Stimulated activated CD4-positive, alpha-beta T cell treated with anti-CD3 and anti-CD28 coated beads, Interleukin-15, amount 100 ng/mL, for 48 hours (primary cell): ENCODE measurements around the gene GTF3C5.
"Not testable (repeated sequence)": the region's sequence is repeated elsewhere in the genome, so short reads cannot be mapped to it uniquely, and the experiment has no call there.

ENCODE experiments used
- DNase-seq, 2 donors: peaks; one replicate each; pipeline ENCODE4 v3.0.0-alpha.2; 2020; ENCODE audit warnings: low read depth in 2 of 2

The GTF3C5 gene

DNA sequence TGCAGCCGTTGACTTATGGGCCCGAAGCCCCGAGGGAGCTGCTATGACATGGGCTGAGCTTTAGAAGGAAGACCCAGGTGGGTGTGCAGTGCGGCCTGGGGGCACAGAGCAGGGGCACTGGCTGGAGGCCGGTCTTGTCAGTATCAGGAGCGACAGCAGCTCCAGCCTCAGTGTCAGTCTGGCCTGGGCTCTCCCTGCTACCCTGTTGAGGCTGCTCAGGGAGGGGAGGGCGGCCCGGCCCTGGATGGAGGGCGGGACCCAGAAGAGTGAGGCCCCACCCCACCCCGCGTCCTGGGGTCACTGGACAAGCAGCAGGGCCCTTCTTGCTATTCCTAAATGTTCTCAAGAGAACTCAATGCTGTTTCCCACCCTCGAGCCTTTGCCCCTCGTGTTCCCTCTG is 34.3 kb upstream of the GTF3C5 start:
- no peak for DNase-seq

DNA sequence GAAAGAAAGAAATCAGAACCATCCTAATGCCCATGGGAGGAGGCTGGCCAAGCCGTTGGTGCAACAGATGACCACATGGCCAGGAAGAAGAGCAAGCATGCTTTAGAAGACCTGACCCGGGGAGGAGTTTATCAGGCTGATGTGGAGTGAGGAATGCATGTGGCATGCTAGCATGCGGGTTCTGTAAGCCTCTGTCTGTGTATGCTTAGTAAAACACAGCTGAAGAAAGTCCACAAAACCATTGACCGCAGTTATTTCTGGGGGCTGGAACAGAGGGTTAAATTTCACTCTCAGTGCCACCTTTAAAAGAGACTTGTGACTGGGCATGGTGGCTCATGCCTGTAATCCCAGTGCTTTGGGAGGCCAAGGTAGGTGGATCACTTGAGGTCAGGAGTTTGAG is 33.2 kb upstream of the GTF3C5 start:
- DNase-seq, result no peak

DNA sequence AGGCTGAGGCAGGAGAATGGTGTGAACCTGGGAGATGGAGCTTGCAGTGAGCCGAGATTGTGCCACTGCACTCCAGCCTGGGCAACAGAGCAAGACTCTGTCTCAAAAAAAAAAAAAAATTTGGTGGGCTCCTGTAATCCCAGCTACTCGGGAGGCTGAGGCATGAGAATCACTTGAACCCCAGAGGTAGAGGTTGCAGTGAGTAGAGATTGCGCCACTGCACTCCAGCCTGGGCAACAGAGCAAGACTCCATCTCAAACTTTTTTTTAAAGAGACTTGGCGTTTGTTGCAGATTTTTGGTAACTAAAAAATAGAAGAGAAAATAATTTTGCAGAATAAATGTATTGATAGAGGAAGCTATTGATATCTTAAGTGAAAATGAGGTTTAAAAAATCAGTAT is 32.6 kb upstream of the GTF3C5 start:
- DNase-seq, result not testable (repeated sequence)

DNA sequence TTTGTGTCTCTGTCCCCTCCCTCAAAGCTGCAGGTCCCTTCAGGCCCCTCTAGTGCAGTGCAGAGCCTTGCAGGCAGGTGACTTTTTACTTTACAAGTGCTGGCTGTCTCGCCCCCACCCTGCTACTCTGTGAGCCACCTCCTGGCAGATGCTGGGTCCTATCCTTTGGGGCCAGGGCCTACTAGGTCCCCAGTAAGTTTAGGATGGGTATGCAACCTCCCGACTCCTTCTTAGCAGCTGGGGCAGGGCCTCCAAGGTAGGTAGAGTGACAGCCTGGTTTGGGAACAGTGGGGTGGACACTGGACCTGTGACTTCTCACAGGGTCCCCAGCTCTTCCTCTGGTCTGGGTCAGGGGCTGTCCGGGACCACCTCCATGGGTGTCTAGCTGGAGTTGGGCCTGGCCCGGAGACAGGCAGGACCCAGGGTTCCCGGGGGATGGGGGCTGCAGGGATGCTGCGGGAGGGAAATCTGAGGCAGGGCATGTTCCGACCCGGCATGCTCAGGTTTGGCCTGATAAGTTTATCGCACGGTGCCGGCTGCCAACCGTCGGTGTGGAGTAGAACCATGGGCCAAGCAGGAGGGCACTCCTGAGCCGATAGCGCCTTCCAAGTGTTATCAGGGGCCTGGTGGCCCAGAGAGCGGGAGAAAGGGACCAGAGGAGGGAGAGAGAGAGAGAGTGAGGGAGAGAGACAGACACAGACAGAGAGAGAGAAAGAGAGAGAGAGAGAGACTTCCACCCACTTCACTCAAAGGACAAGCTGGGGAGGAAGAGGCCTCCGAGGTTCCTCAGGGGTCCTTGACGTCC is 31.8 kb upstream of the GTF3C5 start:
- DNase-seq, result no peak

DNA sequence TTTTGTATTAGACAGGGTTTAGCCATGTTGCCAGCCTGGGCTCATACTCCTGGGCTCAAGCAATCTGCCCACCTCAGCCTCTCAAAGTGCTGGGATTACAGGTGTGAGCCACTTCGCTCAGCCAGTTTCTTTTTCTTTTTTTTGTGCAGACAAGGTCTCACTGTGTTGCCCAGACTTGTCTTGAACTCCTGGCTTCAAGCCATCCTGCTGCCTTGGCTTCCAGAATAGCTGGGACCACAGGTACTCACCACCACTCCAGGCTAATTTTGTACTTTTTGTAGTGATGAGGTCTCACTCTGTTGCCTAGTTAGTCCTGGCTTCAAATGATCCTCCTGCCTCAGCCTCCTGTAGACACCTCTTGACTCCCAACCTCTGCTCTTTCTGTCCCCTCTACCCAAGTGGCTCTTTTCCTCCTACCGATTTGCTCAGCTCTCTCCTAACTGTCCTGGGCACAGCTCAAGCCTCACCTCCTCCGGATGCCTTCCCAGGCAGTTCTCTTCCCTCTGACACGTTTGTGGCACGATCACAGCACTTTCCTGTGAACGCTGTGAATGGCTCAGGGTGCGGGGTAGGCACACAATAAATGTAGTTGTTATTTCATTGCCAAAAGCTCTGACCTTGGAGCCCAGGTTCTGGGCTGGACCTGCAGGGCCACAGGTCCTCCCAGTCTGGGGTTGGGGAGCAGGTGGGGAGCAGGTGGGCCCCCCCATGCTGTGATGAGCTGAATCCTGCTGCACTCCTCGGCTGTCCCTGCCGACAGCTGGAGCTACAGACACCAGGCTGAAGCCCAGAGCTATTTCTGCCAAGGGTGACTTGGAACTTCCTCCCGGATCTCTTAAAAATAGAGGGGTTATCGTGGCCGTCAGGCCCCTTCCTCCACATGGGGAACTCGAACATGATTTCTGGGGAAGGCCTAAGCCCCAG is 28.4 kb upstream of the GTF3C5 start:
- no peak for DNase-seq

DNA sequence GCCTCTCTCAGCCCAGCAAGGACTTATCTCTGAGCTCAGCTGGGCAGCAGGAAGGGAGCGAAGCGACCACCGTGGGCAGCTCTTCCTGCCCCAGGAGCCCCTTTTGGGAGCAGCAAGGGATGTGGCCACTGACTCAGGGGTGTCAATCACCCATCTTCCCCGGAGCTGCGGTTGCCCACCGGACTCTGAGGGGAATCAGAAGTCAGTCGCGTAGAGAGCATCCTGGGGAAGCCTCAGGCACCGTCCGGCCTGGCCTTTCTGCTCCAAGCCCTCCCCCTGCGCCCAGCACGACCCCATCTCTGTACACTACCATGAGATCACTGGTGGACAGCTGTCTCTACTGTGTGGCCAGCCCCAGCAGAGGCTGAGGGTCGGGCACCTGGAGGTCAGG is 27.7 kb upstream of the GTF3C5 start:
- DNase-seq, result no peak

DNA sequence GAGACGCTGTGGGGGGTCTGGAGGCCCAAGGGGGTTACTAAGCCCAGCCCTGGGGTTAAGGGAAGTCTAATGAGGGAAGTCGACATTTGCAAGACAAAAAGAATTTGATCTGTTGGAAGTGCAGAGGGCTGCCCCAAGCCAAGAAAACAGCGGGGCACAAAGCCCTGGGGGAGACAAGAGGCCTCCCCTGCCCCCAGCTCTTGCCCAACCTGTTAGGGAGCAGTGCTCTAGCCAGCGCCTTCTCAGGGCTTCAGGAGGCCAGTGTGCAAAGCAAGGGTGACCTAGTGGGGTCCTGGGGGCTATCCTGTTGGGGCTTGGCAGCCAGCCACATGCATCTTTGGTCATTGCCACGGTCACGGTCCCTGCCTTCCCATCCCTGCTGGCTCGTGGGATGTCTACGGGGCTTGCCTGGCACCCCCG is 27.1 kb upstream of the GTF3C5 start:
- no peak for DNase-seq

DNA sequence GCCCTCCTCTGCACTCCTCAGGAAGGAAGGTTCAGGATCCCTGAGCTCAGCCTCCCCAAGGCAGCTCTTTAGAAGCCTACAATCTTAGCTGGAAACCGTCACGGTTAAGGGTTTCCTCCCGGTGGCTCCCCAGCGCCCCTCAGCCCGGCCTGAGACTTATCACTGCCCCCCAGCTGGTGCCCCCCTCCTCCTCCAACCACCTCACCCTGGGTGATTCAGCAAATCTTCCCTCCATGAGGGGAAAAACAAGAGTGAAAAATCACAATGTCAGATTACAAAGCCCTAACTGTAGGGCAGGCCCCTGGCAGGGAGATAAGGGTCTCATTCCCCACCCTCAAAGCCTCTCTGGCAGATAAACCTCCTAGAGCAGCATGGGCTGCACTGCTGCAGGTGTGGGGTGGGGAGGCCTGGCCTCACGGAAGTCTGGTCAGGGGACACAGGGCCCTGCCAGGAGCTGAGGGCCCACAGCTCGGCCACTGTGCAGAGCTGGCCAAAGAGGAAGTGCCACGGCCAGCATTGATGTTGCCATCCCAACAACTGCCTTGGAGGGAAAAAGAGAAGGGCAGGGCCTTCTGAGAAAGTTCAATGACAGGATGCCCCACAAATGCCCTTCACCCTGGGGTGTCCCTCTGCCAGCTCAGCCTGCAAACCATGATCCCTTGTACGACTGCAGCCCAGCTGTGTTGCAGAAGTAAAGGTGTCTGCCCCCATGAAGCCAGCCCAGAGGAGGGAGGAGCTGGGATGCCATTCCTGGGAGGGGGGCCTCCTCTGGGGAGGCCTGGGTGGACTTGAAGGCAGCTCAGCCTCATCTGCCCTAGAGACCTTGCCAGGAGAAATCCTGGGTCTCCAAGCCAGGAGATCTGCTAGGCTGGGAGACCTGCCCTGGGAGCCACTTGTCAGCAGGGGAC is 26.5 kb upstream of the GTF3C5 start:
- DNase-seq, result no peak

DNA sequence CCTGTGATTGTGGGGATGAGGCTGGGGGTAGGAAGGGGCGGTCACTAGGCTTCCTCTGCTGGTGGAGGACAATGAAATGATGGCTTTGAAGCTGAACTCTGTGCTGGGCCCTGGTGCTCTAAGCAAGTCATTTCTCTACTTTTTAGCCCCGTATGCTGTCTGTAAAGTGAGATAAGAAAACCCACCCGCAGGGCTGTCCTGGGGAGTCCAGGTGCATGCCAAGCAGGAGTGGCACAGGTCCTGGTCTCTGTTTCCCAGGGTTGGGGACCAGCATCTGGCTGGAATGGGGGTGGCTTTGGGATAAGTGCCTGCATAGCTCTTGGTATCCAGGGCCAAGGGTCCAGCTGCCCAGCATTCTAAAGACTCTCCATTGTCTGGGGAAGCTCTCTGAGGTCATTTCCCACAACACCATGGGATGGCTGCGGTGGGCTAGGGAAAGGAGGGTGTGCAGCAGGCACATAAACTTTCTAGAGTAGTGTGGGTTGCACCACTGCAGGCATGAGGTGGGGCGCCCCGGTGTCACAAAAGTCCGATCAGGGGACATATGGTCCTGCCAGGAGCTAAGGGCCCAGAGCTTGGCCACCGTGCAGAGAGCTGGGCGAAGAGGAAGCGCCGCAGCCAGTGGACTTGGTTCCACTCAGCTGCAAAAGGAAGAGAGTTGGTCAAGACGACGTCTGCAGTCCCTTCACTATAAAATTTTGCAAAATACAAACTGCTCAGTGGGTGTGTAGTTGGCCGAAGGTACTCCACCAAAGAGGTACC is 25.6 kb upstream of the GTF3C5 start:
- no peak for DNase-seq

DNA sequence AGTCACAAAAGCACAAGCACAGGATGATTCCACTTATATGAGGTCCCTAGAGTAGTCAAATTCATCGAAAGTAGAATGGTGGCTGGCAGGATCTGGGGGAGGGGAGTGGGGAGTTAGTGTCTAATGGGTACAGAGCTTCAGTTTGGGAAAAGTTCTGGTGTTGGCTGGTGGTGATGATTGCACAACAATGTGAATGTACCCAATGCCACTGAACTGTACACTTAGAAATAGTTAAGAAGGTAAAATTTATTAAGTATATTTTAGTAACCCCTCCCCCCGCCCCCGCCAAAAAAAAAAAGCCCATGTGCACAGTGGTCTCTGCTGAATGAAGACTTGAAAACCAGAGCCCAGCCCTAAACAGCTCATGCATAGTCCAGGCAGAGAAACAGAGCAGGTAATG is 24.8 kb upstream of the GTF3C5 start:
- DNase-seq, result no peak

DNA sequence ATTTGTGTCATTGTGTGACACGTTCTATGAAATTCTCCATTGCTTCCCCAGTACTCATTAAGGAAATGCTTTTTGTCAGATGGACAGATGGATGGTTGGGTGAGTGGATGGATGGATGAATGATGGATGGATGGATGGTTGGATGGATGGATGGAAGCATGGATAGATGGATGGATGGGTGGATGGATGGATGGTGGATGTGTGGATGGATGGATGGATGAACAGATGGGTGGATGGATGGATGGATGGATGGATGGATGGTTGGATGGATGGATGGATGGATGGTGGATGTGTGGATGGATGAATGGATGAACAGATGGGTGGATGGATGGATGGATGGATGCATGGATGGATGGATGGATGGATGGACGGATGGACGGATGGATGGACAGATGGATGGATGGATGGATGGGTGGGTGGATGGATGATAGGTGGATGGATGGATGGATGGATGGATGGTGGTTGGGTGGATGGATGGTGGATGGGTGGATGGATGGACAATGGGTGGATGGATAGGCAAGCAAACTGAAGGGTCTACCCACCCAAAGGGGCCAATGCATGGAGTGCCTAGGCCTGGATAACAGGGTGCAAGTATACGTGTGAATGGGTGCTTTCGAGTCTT is 24.0 kb upstream of the GTF3C5 start:
- DNase-seq, result no peak

DNA sequence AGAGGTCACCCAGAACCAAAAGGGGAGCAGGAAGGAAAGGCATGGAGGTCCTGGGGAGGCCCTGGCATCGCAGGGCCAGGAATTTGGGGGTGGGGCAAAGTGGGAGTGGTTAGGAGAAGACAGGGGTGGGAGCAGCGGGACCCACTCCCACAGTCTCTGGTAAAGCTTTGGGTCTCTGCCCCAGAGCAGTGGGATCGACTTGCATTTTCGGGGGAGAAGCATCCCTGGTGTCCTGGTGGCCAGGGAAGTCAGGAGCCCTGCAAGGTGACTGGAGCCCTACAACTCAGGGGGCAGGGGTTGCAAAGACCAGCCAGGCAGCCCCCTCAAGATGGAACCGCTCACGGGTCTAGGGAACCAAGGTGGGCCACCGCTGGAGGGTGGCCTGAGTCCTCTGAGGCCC is 22.4 kb upstream of the GTF3C5 start:
- no peak for DNase-seq

DNA sequence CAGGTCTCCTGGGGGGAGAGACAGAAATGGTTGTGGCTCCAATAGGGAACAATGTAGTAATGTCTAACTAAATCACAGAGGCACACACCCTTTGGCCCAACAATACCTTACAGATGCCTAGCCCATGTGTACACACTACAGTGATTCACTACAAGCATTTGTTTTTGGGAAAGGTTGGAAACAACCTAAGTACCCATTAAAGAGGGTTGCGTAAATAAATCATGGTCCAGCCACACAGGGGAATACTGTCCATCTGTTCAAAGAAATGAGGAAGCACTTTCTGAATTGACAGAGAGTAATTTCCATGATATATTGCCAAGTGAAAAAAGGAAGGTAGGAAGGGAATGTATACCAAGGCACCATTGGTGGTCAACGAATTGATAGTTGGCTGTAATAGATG is 22.0 kb upstream of the GTF3C5 start:
- no peak for DNase-seq

DNA sequence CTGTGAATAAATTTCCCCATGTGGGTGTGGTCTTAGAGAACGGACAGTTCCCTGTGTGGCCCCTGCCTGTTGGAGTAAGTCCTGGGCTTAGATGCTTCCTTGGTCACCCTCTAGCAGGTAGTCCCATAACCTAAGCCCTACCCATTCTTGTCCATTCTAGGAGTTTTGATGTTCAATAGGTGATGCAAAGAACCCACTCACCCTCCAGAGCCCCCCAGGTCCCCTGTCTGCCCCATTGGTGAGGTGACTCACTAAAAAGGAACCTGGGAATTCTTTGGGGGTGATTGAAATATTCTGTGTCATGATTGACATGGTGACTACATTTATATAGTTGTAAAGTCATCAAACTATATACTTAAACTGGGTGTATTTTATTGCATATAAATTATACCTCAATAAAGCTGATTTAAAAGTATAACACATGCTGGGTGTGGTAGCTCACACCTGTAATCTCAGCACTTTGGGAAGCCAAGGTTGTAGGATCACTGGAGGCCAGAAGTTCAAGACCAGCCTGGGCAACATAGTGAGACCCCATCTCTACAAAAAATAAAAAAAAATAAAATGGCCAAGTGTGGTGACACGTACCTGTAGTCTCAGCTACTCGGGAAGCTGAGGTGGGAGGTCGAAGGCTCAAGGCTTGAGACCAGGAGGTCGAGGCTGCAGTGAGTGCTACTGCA is 20.8 kb upstream of the GTF3C5 start:
- DNase-seq, result no peak

DNA sequence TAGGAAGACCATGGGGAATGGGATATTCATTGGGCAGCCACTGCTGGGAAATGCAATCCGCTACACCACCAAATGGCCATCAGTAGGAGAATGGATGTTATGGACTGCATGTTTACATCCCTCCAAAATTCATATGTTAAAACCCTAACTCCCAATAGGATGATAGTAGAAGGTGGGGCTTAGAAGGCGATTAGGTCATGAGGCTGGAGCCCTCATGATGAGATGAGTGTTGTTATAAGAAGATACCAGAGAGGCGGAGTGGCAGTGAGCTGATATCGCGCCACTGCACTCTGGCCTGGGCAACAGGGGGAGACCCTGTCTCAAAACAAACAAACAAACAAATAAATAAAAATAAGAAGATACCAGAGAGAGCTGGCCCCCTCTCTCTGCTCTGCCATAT is 16.1 kb upstream of the GTF3C5 start:
- no peak for DNase-seq

DNA sequence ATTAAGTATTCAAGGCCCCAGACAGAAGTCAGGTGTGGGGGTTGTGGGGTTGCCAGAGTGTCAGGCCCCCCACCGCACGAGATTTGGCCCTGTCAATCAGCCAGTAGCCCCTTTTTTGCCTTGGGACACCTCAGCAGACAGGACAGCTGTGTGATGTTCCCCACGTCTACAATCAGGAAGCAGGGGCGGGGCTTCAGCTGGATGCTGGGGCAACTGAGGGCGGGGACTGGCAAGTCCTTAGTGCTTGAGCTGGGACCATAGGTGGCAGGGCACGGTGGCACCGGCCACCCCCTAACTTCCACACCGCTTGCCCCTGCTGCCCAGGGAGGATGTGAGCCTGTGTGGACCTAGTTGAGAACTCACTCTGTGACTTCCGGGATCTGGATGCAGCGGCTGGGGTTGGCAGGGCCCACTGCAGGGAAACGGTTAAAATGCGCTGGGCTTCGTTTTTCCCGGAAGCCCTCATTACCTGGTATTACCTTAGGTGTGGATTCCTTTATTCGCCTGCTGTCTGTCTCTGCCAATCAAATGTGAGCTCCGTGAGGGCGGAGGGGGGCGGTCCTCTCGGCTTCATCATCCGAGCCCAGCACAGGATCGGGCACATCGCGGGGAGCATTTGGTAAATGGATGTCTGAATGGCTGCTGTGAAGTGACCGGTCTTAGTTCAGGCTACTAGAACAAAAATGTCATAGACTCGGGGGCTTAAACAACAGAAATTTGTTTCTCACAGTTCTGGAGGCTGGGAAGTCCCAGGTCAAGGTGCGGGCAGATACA is 7.5 kb upstream of the GTF3C5 start:
- peak in 1 of 2 donors; percentile 66 for DNase-seq

DNA sequence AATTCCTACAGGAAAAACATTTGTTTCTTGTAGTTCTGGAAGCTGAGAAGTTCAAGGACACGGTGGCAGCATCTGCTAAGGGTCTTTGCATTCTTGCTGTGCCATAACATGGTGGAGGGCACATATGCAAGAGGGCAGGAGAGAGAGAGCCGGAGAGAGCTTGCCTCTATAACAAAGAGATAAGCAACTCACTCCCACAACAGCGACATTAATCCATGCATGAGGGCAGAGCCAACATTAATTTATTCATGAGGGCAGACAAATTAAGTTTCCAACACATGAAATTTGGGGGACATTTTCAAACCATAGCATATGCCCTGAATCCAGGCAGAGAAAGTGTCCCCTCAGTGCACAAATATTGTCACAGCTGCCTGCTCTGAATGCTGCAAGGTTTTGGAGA is 4.4 kb upstream of the GTF3C5 start:
- no peak for DNase-seq

DNA sequence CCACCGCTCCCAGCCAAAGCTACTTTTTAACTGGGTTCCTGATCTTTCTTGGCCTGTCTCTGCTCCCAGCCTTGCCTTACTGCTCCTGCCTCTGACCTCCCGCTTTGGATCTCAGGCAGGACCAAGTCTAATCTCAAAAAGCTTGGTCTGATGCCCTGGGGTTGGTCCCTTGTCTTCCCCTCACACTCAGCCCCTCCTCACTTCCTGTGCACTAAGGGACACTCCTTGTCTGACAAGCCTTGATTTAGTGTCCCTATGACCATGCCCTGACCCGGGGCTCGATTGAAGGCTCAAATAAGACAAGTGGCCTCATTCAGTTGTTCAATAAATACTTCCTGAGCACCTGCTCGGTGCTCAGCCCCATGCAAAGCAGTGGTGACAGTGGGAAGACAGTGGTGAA is 3.7 kb upstream of the GTF3C5 start:
- DNase-seq, result no peak

DNA sequence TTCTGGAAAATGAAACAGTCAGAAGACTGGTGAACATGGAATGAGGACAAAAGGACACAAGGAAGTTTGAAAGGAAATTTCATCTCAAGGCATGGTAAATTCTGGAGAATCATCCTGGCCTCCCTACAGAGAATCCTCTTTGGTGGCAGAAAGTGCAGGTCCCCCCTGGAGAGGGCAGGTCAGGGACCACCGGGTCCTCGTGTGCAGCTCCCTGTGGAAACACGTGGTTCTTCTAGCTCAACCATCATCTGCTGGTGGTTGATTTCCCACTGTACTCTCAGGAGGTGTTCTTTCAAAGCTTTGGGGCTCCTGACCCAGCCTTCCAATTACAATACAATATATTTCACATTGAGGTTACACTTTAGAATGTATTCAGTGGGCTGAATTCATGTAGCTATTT is 2.6 kb upstream of the GTF3C5 start:
- no peak for DNase-seq

DNA sequence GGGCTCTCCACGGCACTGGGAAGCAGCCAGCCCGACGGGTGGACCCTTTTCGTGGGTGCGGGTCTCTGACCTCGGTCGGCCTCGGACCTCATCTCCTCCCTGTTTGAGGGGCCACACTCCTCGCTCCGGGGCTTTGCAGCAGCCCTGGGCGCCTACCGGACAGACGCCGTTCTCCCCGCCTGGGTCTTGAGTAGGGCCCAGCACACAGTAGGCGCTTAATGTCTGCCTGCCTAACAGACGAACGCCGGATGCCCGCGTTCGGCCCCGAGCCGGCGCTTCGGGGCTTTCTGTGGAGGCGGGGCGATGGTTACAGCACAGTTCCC is 842 bp upstream of the GTF3C5 start:
- no peak for DNase-seq
